ENCODE measurements around the gene CCNK.

The CCNK gene

DNA sequence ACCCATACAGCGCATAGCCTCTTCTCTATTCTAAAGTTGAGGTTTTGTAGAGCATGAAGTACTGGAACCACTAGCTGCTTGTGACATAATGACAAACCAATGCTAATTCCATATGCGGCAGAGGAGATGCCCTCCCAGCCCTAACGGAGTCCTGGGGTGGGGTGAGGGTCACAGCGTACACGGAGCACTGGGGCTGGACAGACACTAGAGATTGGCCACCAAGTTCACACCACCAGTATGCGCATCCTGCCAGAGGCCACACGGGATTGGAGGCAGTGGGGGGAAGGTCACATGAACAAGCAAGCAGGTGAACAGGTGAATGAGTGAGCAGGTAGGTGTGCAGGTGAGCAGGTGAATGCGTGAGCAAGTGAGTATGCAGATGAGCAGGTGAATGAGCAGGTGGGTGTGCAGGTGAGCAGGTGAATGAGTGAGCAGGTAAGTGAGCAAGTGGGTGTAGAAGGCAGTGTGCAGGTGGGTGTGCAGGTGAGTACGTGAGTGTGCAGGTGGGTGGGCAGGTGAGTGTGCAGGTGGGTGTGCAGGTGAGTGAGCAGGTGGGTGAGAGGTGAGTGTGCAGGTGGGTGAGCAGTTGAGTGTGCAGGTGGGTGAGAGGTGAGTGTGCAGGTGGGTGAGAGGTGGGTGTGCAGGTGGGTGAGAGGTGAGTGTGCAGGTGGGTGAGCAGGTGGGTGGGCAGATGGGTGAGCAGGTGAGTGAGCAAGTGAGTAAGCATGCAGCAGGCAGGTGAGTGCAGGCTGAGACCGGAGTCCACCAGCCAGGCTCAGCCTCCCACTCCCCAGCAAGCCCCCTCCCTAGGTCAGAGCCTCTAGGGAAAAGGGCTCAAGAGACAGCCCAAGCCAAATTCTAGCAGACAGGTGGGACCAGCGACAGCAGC is 70.1 kb downstream of the CCNK start:
- no peak for DNase-seq (ENCODE audit: low read depth, low spot score)

DNA sequence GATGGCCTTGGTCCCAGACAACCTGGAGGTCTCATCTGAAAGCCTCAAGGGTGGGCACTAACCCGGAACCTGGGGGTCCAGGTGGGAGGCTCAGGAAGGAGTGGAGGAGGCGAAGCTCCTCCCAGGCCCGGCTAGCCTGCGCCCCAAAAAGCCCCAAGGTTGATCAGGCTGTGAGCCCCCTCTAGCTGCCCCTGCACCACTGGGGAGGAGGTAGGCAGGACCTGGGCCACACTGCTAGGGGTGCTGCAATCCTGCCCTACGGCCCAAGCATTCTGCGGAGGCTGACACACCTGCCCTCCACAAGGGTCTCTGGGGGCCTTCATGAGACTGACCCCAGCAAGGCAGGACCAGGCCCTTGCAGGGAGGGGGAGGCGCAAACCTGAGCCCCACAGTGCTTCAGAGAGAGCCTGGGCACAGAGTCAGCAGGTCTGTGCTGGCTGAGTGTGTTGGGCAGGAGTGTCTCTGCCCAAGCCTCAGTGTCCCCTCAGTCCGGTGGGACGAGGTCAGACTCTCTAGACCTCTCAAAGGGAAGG is 70.9 kb downstream of the CCNK start:
- DNase-seq (ENCODE audit: low read depth, low spot score): no peak

DNA sequence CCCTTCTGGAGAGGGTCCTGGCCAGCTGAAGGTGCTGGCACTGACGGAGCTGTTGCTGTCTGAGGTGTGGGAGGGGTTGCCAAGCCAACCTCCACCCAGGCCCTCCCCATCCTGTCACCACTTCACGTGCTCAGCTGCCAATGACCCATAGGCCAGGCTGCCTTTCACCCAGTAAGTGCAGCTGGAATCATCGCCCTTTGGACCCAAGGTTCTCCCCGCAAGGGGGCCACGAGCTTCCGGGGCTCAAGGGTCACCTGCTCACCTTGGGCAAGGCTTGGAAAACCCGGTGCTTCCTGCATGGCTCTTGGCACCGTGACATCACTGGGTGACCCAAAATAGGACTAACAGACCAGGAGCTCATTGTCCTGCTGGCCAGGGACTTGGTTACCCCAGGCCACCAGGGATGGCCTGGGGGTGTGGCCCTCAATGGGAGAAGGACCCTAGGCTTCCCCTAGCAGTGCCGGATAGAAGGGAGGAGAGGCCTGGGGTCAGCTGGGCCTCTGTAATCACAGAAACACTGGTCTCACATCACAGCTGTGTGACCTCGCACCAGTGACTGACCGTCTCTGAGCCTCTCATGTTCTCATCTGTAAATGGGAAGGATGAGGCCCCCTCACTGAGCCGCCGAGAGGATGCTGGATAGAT is 71.5 kb downstream of the CCNK start:
- DNase-seq (ENCODE audit: low read depth, low spot score): no peak

DNA sequence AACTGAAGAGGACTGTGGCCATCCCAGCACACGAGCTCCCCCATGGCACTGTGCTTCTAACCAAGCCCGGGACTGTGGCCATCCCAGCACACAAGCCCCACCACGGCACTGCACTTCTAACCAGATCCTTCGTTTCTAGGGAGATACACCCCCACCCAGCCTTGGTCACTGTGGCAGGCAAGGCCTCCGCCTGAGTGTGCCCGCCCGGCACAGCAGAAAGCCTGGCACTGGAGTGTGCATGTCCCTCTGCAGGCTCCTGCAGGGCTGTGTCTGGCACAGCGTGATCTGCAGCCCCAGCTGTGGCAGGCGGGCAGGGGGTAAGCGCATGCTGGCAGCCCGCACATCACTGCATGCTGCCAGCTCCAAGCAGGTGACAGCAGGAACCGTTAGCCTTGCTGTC is 73.0 kb downstream of the CCNK start:
- no peak for DNase-seq (ENCODE audit: low read depth, low spot score)

DNA sequence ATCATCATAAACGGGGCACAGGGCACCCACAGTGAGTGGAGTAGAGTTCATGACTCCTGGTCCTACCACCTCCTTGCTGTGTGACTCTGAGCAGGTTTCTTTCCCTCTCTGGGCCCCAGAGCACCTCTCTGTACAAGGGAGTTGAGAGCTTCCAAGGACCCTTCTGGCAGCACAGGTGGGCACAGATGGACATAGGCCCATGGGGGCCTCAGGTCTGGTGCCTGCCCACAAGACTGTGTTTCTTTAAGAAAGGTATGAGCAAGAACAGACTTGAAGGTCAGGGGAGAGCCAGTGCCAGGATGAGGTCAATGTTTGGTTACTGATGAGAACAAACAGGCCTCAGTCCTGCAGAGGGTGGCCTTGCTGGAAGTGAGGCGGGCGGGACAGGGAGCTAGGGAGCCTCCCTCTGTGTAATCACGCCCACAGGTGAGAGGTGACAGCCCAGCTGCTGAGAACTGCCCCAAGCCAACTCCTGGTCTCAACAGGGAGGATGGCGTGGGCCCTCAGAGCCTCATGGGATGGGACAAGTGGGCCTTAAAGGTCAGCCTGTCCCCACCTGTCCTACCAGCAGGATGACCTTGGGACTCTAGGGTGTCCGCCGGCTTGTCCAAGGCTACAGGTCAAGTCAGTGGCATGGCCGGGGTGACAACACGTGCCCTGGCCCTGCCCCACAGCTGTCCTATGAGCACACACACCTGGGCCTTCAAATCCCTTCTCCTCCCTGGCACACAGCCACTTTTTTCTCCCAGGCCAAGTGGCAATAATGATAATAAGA is 73.7 kb downstream of the CCNK start:
- DNase-seq (ENCODE audit: low read depth, low spot score): no peak

DNA sequence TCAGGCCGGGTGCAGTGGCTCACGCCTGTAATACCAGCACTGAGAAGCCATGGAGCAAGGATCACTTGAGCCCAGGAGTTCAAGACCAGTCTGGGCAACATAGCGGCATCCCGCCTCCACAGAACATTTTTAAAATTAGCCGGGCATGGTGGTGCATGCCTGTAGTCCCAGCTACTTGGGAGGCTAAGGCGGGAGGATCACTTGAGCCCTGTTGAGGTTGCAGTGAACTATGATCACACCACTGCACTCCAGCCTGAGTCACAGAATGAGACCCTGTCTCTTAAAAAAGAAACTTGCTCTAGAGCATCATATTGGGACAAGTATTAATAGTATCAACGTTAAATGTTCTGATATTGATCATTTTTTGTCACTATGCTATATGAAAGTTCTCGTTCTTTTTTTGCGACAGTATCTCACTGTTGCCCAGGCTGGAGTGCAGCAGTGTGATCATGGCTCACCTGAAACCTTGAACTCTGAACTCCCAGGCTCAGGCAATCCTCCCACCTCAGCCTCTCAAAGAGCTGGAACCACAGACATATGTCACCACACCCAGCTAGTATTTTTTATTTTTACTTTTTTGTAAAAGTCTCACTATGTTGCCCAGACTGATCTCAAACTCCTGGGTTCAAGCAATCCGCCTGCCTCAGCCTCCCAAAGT is 75.1 kb downstream of the CCNK start:
- no peak for DNase-seq (ENCODE audit: low read depth, low spot score)

DNA sequence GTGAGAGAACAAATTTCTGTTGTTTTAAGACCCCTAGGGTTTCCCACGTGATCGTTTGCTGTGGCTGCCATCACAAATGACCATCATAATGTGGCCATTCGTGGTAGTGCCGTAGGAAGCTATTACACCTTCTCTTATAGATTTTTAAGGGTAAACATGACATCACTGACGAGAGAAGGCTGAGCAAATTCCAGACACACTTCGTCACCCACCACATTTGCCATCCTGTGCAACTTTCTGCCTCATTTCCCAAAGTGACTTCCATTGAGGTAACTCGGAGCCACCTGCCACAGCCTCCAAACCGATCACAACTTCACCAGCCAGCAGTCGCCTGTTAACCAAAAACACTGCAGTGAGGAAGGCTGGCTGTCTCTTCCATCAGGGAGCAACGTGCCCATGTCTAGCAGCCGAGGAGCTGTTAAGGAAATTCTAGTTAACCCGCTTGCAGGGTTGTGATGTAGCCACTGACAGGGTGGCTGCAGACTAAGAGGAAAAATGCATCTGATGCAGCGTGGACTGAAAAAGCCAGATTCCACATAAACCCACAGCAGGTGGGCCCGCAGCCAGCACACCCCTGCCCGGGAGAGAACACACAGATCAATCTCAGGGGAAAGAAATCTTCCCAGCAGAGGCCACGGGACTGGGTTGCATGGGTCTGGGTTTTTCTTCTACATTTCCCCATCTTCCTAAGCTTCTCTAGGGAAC is 78.2 kb downstream of the CCNK start:
- no peak for DNase-seq (ENCODE audit: low read depth, low spot score)

DNA sequence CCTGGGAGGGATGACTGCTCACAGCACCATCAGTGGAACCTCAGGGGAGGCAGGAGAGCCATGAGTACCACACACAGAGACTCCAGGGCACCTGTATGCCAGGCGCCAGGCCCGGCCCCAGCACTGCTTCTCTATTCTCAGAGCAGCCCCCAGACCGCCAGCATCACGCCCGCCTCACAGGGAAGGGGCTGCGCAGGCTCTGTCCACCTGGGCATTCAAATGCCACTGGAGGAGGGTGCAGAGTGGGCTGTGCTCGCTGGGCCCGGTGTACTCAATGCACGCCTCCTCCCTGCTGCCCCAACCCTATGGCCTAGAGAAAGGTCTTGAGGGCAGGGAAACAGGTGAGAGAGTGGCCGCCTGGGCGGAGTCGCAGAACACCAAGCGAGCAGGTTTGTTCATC is 79.2 kb downstream of the CCNK start:
- no peak for DNase-seq (ENCODE audit: low read depth, low spot score)

DNA sequence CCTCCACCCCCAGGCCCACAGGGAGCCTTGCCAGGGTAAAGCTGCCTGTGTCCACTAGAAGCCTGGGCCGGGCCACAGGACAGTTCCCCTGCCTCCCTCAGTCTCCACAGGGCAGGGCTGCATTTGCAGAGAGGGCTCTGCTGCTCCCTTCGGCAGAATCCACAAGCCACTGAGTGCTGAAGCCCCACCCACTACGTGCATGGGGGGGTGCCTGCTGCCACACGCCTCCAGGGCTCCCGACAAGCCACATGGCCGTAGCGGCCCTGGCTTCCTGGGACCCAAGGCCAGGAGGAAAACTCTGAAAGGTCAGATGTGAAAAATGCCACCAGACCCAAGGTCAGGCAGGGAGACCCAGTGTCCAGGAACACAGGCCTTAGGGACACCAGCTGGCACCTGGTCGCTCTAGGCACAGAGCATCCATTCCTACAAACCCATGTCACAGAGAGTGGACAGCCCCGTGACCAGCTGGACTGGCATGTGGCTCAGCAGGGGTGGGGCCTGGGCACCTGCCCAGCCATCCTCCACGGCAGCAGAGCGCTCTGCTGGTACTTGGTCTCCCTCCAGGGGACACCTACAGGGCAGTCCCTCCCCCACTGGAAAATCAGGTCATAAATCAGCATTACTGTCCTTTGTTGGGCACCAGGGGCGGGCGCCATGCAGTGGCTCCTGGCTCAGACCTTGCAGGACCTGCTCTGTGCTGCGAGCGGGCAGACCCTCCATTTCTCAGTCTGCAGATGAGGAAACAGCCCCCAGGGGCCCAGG is 79.9 kb downstream of the CCNK start:
- no peak for DNase-seq (ENCODE audit: low read depth, low spot score)

DNA sequence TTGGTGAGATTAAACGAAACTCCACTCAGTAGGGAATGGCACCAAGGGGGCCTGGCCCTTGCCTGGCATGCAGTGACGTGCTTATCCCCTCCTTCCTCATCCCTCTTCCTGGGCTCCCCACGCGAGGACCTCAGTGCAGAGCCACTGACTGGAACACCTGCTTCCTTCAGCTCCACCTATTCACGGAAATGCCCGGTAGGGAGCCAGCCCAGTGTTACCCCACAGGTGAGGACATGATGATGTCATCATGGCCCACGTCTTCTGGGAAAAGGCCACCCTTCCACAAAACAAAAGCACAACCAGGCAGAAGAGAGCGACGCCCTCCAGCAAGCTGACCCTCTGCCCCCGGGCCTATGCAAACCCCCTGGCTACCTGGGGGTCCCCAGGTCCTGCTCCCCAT is 80.7 kb downstream of the CCNK start:
- no peak for DNase-seq (ENCODE audit: low read depth, low spot score)
